K562 (cell line): Measurements from ENCODE around the gene CRIM1. TPM values are rescaled to one million over a fixed set of nuclear protein-coding genes. Genes with fewer than 3 reads are reported as not detected.

Experiments
- ATAC-seq: fragments of 200-7000 bp; cut with Tn5 transposase; 3 replicates; pipeline ENCODE4 v1.9.1; 2020; ENCODE audit warnings: moderate library complexity
- BruUV-seq: library from RNA; stranded (reverse); fragments of 400-500 nt; replicated peaks from 2 replicates; lab custom pipeline; 2021; lab: Mats Ljungman, UMichigan
- CTCF ChIA-PET: fragments of 300-600 bp; formaldehyde crosslinking; extraction: SDS; loops from one replicate; lab custom pipeline; 2021; ENCODE audit warnings: low intra/inter-chr PET ratio; lab: Yijun Ruan, JAX
- POLR2A ChIA-PET: fragments of 300-600, 350-650 bp; sonication (Branson Sonifier 250); formaldehyde crosslinking; extraction: SDS; loops from one replicate; lab custom pipeline; 2021; ENCODE audit warnings: antibody characterized with exemption, inconsistent platforms; lab: Yijun Ruan, JAX
- DNase-seq, 4 experiments: peaks; one replicate each; pipeline versions ENCODE4 v3.0.0 to v3.0.0-alpha.2; 2011 to 2018; ENCODE audit warnings: low spot score in 3 of 4, mixed read lengths in 3 of 4; ENCODE audit errors: extremely low read depth in 1 of 4
- FAIRE-seq: peaks from 2 replicates; lab custom pipeline; 2011; peaks lifted over from hg19 to GRCh38; lab: Jason Lieb, UNC
- H2AFZ ChIP-seq: 2 replicates; pipeline ENCODE4 v1.6.0; 2011; ENCODE audit warnings: low read depth, low read length, control low read depth, inconsistent platforms
- H3K27ac ChIP-seq: fragments of 200-600 bp; 3 replicates; pipeline ENCODE4 v1.8.0; 2011; ENCODE audit warnings: low read depth, mild to moderate bottlenecking, control low read depth, inconsistent platforms, low read length, moderate library complexity, mixed read lengths; ENCODE audit errors: extremely low read depth
- H3K27me3 ChIP-seq, 2 experiments: fragments of 300-600 bp in 1 of 2; 2 replicates in 1 of 2; 3 replicates in 1 of 2; pipeline versions ENCODE4 v1.6.0 to v1.8.0; 2011; ENCODE audit warnings: inconsistent platforms in 2 of 2, low read length in 2 of 2, mild to moderate bottlenecking in 1 of 2, mixed read lengths in 1 of 2, moderate library complexity in 1 of 2; ENCODE audit not compliant: control insufficient read depth in 2 of 2, insufficient read depth in 2 of 2
- H3K36me3 ChIP-seq: fragments of 300-600 bp; 3 replicates; pipeline ENCODE4 v1.8.0; 2011; ENCODE audit warnings: mild to moderate bottlenecking, low read length, inconsistent platforms; ENCODE audit not compliant: control insufficient read depth, insufficient read depth
- H3K4me1 ChIP-seq, 2 experiments: fragments of 200-600 bp in 1 of 2; replicated peaks in 1 of 2; 2 replicates in 1 of 2; 3 replicates in 1 of 2; pipeline versions ENCODE4 v1.5.1 to v1.8.0; 2011; ENCODE audit warnings: inconsistent platforms in 2 of 2, low read length in 2 of 2, mild to moderate bottlenecking in 1 of 2, mixed read lengths in 1 of 2, moderate library complexity in 1 of 2; ENCODE audit not compliant: control insufficient read depth in 2 of 2, insufficient read depth in 2 of 2
- H3K4me2 ChIP-seq: 2 replicates; pipeline ENCODE4 v1.6.1; 2011; ENCODE audit warnings: low read length, control low read depth, inconsistent platforms, mixed read lengths; ENCODE audit not compliant: insufficient read depth
- H3K4me3 ChIP-seq: fragments of 200-600 bp; sonication (generic), shearing (Covaris generic); 2 replicates; pipeline ENCODE4 v1.5.1; 2016; ENCODE audit warnings: control low read depth, inconsistent platforms
- H3K79me2 ChIP-seq: fragments of 200-600 bp; 3 replicates; pipeline ENCODE4 v1.8.0; 2011; ENCODE audit warnings: low read length, inconsistent platforms; ENCODE audit not compliant: control insufficient read depth, insufficient read depth
- H3K9ac ChIP-seq, 2 experiments: 2 replicates each; pipeline versions ENCODE4 v1.6.0 to v1.6.1; 2011; ENCODE audit warnings: low read depth in 2 of 2, low read length in 2 of 2, control low read depth in 1 of 2, inconsistent platforms in 1 of 2, mild to moderate bottlenecking in 1 of 2, mixed read lengths in 1 of 2; ENCODE audit not compliant: insufficient read depth in 1 of 2
- H3K9me1 ChIP-seq: one replicate; pipeline ENCODE4 v1.6.0; 2011; ENCODE audit warnings: inconsistent platforms, mild to moderate bottlenecking, low read length, moderate library complexity; ENCODE audit not compliant: control insufficient read depth, insufficient read depth
- H3K9me3 ChIP-seq: replicated peaks from 2 replicates; pipeline ENCODE4 v1.5.1; 2011; ENCODE audit warnings: low read depth, low read length, inconsistent platforms; ENCODE audit not compliant: control insufficient read depth, insufficient read depth
- H4K20me1 ChIP-seq: replicated peaks from 2 replicates; pipeline ENCODE4 v1.6.1; 2011; ENCODE audit warnings: low read length, inconsistent platforms, mixed read lengths; ENCODE audit not compliant: control insufficient read depth, insufficient read depth
- OTX1 ChIP-seq: fragments of 450-650 bp; formaldehyde crosslinking; IDR thresholded peaks from 2 replicates; pipeline ENCODE4 v1.4.0; 2022; ENCODE audit warnings: mild to moderate bottlenecking
- PBX2 ChIP-seq, 2 experiments: IDR thresholded peaks in 1 of 2; conservative IDR thresholded peaks in 1 of 2; 2 replicates each; pipeline ENCODE4 v1.6.1; 2016; ENCODE audit warnings: low read depth in 2 of 2, mild to moderate bottlenecking in 1 of 2, missing compliant biosample characterization in 1 of 2, missing genetic modification characterization in 1 of 2, moderate library complexity in 1 of 2
- PPARD ChIP-seq: fragments of 250-450 bp; sonication (Bioruptor Pico); IDR thresholded peaks from 2 replicates; pipeline ENCODE4 v1.8.0; 2022; ENCODE audit warnings: inconsistent platforms, mild to moderate bottlenecking, moderate library complexity
- YBX1 ChIP-seq: fragments of 450-650 bp; IDR thresholded peaks from 2 replicates; pipeline ENCODE4 v1.7.1; 2016; ENCODE audit warnings: mild to moderate bottlenecking
- ZC3H11A ChIP-seq: IDR thresholded peaks from 2 replicates; pipeline ENCODE4 v1.6.1; 2012; ENCODE audit warnings: low read depth, low read length, improper control_type of control experiment
- ZKSCAN8 ChIP-seq: fragments of 200-800 bp; sonication (Bioruptor generic); IDR thresholded peaks from 2 replicates; pipeline ENCODE4 v1.6.1; 2016; ENCODE audit warnings: missing genetic modification characterization, missing compliant biosample characterization
- ZNF780A ChIP-seq: fragments of 250-450 bp; sonication (Bioruptor Pico); IDR thresholded peaks from 2 replicates; pipeline ENCODE4 v1.5.0; 2021; ENCODE audit warnings: mild to moderate bottlenecking
- WGBS: fragments of 100-300 bp; shearing (Covaris generic); methylation state at CpG from one replicate; pipeline ENCODE4 v1.1.6; 2016; ENCODE audit warnings: low coverage, mixed read lengths; ENCODE audit not compliant: insufficient coverage; ENCODE audit errors: missing lambda C conversion rate; 5-methylcytosine and 5-hydroxymethylcytosine counted together
- in situ Hi-C: fragments of 300-500 bp; cut with MboI; formaldehyde crosslinking; loops from 4 replicates; pipeline ENCODE4 v1.15.0; 2018; ENCODE audit warnings: inconsistent platforms, mixed read lengths
- intact Hi-C: fragments of 100-400 bp; cut with micrococcal nuclease; formaldehyde crosslinking; loops from 2 replicates; pipeline ENCODE4 v1.14.2; 2022
- polyA plus RNA-seq, 8 experiments: library from polyadenylated mRNA; depleted of rRNA in 4 of 8; stranded (reverse) in 5 of 8; unstranded in 3 of 8; fragments of >200 nt; fragmentation: Nextera tagmentation in 2 of 8; fragmentation: Illumina TruSeq in 1 of 8; extraction: Ambion mirVana in 2 of 8; extraction: Trizol in 1 of 8; gene quantifications; 2 replicates each; pipeline versions ENCODE4 v1.2.1 to v1.2.3, GENCODE V29; 2011 to 2014; ENCODE audit warnings: inconsistent platforms in 1 of 8, missing spikeins in 1 of 8
- total RNA-seq, 7 experiments: library from RNA; depleted of rRNA in 6 of 7; stranded (reverse); fragments of >200 nt in 6 of 7; fragmentation: Illumina TruSeq in 2 of 7; extraction: Trizol in 2 of 7; gene quantifications; 2 replicates each; pipeline versions ENCODE4 v1.2.1 to v1.2.3, GENCODE V29; 2011 to 2021; ENCODE audit warnings: low replicate concordance in 1 of 7

The CRIM1 gene
- total and polyA plus RNA-seq, 9 of the 15 experiments (the other 6 are each of a cell fraction or from before 2014, with no cell fraction given) = 0.01 to 0.36 (median 0.06) TPM; not detected in 1

- ATAC-seq (no peak), FAIRE-seq (no peak)
- no peak overlapping the region for H3K9ac ChIP-seq
- intact Hi-C loops = no loop called here
- CTCF ChIA-PET = no interaction called here
- no TSS peak for BruUV-seq
- H4K20me1 ChIP-seq = 0 out of 2 replicates have a peak, but pooled peaks cover 2% of the 10 kb centered on the region
- no peak overlapping the region for H2AFZ ChIP-seq
- H3K27ac ChIP-seq = no peak overlapping the region
- TF ChIP-seq ZKSCAN8 (CRISPR knock-in tag) = no peak
- no peak for TF ChIP-seq YBX1
- no peak for TF ChIP-seq ZNF780A (CRISPR knock-in tag)
- TF ChIP-seq PBX2 (CRISPR knock-in tag; IDR thresholded peaks at IDR 0.05; ENCODE audit: low read depth) = no peak
- no peak for TF ChIP-seq PBX2 (tag; conservative IDR thresholded peaks at IDR 0.05; ENCODE audit: low read depth)
- TF ChIP-seq OTX1 = no peak
- TF ChIP-seq ZC3H11A = no peak
- TF ChIP-seq PPARD (CRISPR knock-in tag) = no peak
- TF ChIP-seq, all 486 proteins: peak for 0
- H3K4me1 ChIP-seq = peaks cover 0 to 15% of the 10 kb centered on the region in 2 experiments; a peak in 3 of 5 replicates
- H3K4me2 ChIP-seq = no peak overlapping the region
- H3K27me3 ChIP-seq = peaks cover 0 to 5% of the 10 kb centered on the region in 2 experiments; a peak in 1 of 5 replicates
- 5% methylated on average over 8 of the region's 8 CpGs for WGBS
- H3K4me3 ChIP-seq = no peak overlapping the region
- no peaks in the 10 kb centered on the region for H3K9me1 ChIP-seq
- no peaks in the 10 kb centered on the region for H3K36me3 ChIP-seq
- DNase-seq = no peak
- no peaks in the 10 kb centered on the region for H3K9me3 ChIP-seq
- in situ Hi-C loops = no loop called here
- H3K79me2 ChIP-seq = no peaks in the 10 kb centered on the region
- POLR2A ChIA-PET = no interaction called here
These were observed 160.7 kb downstream of the CRIM1 start for GRCh38 chr2:36516136-36516870.
